Muscle of back (tissue), 11 donors: ENCODE data around the gene ZSWIM4. TPM values are rescaled to one million over a fixed set of nuclear protein-coding genes. Genes with fewer than 3 reads are reported as not detected.

ENCODE experiments used
- DNase-seq, 3 donors: peaks; one replicate each; pipeline versions ENCODE4 v3.0.0 to v3.0.0-alpha.2; 2013
- polyA plus RNA-seq, 10 donors: library from polyadenylated mRNA; unstranded; fragments of 120-200 nt; gene quantifications; one replicate each; pipeline ENCODE4 v1.2.1, GENCODE V29; 2013; ENCODE audit not compliant: insufficient read length in 10 of 10

Gene ZSWIM4
- polyA plus RNA-seq, 10 donors: 2.5 to 5.5 (median 3.2) TPM

DNA sequence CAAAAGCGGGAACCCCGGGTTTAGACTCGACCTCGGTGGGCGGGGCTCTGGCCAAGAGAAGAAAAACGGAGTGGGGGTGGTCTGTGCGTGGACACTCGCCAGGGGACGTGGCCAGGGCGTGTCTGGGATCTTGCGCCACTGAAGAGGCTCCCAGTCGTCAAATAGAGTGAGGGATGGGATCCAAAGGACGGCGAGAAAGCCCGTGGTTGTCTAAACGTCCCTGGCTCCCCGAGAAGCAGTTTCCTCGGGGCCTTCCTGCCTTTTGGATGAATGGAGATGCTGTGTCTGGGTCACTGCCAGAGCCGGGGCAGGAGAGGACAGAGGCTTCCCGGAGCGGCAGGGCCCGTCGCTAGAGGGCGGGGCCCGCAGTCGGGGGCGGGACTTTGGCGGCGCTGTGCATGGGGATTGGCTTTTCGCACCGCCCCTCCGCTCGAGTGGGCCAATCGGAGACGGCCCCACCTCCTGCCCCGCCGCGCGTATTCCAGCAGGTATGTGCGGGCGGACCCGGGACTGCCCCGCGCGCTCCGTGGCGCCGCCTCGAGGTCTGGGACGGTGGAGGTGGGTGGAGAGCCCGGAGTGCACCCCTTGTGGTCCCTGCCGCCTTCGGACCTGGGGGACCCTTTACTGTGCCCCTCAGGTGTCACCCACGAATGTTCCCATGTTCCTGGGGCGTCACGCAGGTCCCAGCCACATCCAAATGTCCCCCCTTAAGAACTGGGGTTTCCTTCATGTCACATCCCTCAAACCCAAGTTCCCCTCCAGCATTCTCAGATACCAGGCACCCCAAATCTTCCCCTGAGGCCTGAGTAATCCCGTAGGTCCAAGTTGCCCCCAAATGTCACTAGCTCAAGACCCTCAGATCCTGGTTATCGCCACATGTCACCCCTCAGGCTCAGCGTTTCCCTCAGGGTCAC lies 38.3 kb downstream of the ZSWIM4 start:
- DNase-seq: peak; percentile 84 to 93 (median 90)

DNA sequence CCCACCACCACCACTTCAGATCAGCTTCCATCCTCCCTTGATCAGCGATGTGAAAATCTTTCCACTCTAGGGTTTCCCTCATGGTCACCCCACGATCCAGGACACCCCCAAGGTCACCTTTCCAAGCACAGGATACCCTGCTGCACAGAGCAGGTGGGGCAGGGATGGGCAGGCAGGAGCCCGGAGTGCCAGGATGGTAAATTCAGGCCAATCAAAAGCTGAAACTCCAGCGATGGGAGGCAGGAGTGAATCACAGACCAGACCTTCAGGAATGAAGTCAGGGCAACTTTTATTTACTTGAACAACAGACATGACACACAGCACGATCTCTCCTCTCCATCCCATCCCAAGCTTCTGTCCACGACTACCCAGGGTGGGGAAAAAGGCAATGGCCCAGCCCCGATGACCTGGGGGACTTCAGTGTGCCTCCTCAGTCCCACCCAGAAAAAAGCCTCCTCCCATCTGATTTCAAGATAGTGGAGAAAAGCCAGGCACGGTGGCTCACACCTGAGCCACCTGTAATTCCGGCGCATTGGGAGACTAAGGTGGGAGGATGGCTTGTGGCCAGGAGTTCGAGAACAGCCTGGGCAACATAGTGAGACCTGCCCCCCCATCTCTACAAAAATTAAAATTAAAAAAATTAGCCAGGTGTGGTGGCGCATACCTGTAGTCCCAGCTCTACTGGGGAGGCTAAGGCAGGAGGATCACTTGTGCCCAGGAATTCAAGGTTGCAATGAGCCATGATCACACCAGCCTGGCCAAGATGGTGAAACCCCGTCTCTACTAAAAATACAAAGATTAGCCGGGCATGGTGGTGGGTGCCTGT lies 39.2 kb downstream of the ZSWIM4 start:
- peak in 1 of 3 donors; percentile 25 for DNase-seq

DNA sequence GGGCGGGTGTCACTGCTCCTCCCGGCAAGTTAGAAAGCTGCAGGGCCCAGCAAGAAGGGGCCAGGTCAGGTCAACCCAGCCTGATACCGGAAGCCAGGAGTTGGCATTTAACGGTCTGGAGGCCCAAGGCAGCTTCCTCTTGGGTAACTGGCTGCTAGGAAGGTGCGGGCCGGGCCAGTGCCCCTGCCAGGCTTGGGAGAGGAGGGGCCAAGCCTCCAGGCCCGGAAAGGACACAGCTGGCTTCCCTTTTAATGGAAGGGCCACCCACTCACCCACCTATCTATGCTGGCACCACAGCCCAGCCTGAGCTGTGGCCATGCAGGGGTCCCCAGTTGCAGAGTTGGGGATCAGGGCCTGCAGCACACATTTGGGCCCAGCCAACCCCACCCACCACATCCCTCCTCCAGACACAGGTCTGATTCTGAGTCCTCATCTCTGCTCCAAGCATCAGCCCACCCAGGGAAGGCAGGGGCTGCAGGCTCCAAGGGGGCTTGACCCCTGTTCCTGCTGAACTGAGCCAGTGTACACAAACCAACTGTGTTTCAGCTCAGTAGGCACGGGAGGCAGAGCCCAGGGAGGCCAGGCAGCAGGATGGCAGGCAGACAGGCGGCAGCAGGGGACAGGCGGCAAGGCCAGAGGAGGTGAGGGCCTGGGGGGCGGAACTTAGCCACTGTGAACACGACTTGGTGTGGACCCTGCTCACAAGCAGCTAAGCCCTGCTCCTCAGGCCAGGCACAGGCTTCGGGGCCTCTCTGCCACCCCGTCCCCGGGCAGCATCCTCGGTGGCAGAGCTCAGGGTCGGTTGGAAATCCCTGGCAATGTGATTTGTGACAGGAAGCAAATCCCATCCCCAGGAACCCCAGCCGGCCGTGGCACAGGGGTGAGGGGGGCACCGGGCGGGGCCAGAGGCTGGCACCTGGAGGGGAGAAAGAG lies 40.8 kb downstream of the ZSWIM4 start:
- no peak for DNase-seq

DNA sequence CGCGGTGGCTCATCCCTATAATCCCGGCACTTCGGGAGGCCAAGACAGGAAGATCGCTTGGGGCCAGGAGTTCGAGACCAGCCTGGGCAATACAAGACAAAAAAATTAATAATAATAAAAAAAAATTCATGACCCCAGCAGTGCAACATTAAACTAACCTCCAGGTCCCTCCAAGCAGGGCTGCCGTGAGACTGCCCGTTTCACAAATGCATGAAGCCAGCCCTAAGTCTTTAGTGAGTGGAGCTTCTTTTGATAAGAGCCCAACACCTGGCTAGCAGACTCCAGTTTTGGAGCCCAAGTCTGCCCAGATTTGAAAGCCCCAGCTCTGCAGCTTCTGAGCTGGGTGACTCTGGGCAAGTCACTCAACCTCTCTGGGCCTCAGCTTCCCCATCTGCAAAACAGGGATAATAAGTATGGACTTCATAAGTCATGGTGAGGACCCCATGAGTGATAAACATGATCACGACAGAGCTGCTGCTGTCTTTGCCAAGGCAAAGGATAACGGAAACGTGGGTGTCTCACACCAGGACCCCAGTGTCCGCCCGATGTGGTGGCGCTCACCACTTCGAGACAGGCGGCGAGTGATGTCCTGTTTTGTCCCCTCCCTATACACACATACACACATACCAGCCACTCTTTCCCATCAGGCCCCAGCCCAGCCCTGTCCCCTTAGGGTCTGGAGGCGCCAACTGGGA lies 43.3 kb downstream of the ZSWIM4 start:
- no peak for DNase-seq

DNA sequence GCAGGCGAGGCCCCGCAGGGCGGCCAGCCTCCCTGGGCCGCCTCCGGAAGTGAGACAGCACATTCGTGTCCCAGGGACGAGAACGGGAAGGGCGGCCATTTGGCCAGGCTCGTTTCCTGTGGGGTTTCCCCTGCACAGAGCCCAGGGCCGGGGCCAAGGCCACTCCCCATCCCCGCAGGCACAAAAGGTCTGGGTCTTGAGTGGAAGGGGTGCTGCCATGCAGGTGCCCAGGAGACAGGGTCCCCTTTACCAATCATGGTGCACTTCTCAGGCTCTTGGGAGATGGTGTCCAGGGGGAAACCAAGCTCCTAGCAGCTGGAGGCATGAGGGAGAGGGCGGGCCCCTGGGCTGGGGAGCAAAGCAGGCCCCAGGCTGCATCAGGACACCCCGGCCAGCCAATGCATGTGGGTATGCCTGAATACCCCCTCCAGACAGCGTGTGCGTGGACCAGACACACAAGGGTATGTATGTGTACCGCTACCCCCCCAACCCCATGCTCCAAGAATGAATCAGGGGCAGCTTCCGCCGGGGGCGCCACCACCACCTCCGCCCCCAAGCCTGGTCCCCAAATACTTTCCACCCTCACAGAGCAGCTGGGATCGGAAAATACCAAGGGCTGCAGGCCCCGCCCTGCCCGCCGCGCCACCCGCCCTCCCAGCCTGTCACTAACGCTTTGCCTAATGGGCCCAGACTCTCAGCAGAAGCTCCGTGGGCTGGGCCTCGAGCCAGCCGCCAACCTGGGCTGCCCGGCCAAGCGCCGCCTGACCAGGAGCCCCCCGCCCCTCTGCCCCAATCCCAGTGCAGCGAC lies 44.1 kb downstream of the ZSWIM4 start:
- DNase-seq: peak; percentile 83 to 93 (median 86)

DNA sequence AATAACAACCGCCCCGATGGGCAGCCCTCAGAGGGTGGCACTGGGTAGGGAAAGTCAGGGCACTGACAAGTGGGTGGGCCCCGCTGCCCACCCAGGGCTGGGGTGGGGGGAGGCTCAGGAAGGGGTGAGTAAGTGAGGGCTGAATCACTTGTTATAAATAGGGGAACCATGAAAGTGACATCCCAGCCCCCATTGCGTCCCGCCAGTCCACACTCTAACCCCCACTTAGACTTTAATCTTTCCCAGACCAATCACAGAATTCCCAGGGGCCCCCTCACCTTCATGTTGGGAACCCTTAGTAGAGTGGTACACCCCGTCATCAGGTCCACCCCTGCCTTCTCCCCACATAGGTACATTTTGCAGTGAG lies 44.7 kb downstream of the ZSWIM4 start:
- no peak for DNase-seq

DNA sequence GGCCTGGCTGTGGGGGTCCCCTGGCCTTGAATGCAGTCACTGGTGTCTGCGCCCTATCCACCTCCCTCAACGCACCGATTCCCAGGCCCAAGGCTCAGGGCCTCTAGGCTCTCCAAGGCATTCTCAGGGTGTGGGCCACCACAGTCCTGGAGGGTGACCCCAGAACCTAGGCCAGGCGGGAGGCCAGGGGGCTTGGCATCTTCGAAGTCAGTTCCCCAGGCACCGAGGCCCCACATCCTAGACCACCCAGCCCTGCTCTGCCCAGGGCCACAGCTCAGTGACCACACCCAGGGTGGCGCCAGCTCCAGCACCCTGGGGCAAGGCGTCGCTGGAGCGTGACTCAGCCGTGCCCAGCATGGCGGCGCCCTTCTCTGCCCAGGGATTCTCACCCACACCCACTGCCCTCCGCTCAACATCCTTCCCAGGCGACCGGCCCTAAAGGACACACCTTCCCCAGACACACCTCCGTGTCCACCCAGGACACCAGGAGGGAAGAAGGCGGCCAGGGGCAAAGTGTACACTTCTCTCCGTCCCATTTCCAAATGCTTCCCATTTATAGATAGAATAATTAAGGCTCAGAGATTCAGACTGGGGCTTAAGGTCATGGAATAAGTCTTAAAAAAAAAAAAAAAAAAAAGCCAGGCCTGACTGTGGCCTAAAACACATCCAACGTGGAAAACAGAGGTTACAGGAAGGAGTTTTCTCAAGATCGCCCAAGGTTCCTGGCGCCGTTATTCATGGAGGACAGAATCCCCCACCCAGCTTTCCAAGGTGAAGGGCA lies 45.3 kb downstream of the ZSWIM4 start:
- peak in 1 of 3 donors; percentile 60 for DNase-seq

DNA sequence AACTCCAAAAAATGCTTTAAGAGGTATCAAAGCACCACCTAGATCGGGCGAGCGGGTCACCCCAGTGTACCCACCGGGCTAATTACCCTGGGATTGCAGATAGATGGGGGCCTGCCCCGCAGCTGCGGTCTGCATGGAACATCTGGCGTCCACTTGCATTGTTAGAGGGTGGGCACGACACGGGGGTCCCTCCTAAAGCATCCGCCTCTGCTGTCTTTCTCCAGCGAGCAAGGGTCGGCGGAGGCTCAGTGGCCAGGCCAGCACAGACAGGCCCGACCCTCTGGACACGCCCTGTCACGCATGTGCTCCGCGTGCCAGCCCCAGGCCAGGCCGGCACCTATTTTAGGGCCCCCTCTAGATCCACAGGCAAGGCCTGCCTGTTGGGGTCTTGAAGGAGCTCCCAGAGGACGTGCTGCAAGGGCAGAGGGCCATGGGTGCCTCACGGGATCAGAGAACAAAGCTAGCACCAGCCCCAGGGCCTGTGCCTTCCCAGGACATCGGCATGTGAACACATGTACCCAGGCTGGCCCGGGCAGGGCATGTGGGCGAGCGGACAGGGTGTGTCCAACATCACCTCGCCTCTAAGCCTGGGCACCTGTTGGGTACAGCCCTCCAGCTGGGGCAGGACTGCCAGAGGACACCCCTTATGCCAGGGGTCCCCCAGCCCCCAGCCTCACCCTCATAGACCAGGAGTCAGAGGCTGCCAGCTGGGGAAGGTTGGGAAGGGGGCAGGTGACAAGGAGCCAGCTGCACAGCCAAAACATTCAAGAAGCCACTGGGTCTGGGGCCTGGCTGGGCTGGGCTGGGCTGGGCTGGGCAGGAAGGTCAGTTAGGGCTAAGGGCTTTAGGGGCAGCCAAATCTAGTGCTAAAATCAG lies 46.1 kb downstream of the ZSWIM4 start:
- peak in 1 of 3 donors; percentile 73 for DNase-seq

DNA sequence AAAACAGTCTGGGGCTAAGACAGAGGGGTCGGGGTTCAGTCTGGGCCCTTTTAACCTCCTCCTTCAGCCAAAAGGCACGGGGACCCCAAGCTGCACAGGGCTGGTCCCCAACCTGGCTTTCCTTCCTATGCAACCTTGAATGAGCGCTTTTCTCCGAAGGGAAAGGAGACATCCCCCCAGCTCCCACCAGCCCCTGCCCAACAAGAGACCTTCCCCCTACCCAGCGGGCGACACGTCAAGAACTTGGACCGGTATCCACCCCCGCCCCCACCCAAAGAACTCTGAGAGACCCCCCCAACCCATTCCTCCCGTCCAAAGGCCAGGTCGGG lies 46.7 kb downstream of the ZSWIM4 start:
- no peak for DNase-seq

DNA sequence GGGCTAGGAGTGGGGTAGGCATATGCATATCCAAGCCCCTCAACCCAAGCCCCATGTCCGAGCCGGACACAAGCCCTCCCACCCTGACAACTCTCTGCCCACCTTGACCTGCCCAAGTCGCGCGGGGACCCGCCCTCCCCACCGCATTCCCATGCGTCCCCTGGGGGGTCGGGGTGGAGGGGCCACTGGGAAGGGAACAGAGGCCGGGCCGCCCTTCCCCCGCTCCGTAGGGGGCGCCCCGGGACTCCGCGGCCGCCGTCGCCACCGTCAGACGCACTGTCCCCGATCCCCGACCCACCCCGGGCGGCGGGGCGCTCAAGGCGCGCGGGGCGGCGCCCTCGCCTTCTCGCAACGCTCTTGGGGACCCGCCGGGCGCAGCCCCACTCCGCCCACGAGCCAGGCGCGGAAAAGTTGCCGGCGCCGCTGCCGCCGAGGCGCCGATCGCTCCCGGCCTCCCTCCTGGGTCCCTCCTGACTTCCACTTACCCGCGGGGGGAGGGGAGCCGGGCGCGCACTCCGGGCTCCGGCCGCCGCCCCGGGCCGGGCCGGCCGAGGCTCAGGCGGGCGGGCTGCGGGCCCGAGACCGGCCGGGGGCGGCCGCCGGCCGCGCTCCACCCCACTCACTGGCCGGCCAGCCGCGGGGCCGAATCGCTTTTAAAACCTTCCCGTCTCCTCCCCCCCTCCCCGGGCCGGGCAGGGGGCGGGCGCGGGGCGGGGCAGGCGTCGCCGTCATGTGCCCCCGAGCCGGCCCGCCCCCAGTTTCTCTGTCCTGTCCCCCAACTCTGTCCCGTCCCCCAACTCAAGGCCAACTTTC lies 47.3 kb downstream of the ZSWIM4 start:
- DNase-seq: peak; percentile 83 to 94 (median 89)

DNA sequence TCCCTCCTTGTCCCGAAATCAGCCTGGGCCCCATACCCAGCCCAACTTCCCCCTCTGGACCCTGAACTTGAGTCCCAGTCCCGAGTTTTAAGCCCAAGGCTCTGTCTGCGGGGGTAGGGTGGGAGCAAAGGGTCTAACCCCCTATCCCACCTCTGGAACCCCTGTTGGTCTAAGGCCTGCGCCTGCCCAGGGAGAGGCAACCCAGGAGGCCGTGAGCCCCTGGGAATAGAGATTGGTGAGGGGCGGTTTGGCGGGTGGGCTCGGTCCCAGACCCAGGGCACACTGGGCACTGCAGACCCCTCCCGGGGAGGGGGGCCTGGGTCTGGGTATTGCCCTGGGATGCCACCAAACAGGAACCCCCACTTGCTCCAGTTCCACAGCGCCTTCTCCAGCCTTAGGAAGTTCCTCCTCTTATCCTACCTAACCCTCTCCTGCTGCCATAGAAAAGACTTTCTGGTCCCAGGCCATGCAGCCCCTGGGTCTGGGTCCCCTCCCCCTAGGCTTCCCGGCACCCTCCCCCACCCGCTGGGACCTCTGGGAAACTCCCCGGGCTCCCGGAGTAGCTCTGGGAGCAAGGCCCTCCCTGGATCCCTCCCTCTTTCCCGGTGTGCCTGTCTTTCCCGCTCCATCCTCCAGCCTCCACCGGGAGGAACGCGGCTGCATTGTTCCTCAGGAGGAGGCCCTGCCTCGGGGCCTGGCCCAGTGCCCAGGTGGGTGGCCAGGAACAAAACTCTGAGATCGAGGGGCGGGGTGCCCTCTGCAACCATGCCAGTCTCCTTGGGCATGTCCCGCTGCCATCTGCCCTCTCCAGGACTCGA lies 48.1 kb downstream of the ZSWIM4 start:
- peak in 1 of 3 donors; percentile 63 for DNase-seq

DNA sequence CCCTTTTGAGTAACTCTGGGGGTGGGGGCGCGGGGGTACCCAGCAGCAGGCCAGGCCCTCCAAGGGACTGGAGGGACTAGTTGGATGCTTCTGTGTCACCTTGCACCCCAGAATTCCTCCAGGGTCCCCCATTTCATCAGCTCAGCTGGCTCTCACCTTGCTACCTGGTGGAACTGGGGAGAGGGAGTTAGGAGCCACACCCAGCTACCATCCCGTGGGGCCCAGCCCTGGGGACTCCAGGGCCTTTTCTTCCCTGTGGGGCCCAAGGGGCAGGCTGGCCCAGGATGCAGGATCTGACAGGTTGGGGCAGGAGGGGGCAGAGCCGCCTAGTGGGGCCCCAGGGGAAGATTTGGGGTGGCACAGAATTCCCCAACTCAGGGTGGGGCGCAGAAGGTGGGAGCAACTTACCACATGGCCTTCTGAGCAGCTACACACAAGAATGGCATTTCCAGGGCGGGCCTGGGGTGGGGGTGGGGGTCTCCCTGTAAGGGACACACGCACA lies 48.9 kb downstream of the ZSWIM4 start:
- DNase-seq: no peak

DNA sequence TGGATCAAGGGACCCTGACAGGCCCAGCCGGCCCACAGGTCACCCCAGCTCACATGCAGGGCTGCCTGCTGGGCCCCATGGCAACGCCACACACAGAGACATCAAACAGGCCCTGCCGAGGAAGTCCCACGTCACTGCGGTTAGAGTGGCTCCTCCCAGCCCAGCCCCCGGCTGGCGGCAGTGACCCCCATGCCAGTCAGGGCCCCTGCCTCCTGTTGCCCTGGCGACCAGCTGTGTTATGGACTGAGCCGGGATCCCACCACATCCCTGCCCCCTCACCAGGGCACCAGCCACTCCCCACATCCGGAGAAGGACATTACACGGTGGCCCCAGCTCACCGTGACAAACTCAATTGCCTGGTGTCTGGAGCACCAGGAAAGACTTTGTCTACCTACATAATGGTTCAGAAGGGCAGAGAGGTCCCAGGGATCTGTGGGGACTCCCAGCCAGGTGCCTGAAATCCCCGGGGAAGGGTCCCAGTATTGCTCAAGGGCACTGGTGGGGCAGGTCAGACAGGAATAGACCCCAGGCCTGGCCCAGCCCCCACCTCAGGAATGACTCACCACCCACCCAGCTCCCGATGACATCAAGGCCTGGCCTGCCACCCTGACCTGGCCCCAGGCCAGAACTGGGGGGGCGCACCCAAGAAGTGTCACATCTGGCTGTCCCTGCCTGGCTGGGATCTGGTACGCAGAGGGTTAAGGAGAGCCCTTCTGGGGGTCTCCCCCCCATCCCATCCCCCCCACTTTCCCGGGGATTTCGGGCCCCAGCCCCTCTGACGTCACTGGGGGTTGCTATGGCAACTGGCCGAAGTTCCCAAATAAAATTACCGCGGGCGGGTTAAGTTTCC lies 51.5 kb downstream of the ZSWIM4 start:
- peak; percentile 93 to 98 (median 96) for DNase-seq

DNA sequence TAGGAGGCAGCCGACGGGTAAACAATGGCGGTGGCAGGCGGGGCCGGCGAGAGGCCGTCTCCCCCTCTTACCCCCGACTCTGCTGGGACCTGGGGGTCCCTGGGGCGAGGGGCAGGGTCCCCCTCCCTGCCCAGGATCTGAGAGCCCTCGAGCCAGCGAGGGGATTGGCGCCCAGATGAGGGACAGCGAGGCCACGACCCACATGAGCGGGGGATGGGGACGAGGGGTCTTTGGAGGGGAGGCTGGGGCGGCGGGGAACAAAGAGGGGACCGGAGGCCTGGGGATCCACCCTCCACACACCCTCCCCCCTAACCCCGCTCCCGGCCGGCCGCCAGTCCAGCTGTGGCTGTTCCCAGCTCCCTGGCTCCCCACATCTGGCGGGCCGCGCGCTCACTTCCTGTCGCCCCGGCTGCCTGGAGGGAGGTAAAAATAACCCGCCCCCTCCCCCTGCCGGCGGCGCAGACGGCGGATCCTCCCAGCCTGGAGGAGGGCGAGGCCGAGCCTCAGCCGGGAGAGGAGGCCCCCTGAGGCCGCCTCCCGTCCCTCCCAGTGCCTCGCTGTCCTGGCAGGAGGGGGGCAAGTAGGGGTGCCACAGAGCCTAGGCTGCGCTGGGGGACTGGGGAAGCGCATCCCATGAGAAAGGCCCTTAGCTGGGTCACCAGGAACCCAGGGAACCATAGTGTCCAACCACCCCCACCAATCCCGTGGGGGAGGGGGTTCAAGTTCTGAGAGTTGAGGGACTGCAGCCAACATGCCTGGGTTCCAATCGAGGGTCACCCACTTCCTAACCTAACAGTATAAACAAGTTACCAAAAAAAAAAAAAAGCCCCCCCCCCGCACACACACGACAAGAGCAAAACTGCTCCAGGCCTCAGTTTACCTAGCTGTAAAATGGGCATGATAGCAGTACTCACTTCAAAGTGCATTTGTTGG lies 52.4 kb downstream of the ZSWIM4 start:
- peak; percentile 94 to 99 (median 96) for DNase-seq
